Thyroid gland (tissue), 4 donors: Measurements from ENCODE around the gene COL8A2. TPM values are rescaled to one million over a fixed set of nuclear protein-coding genes. Genes with fewer than 3 reads are reported as not detected.

ENCODE experiments used
- DNase-seq, 2 donors: peaks; one replicate each; pipeline ENCODE4 v3.0.0-alpha.2; 2019
- H3K27ac ChIP-seq, 3 donors: fragments of 200-600 bp; sonication (generic); 1 replicate in 2 of 3; 2 replicates in 1 of 3; pipeline ENCODE4 v1.5.1; 2016 to 2019; ENCODE audit warnings: mild to moderate bottlenecking in 1 of 3, moderate library complexity in 1 of 3
- H3K27me3 ChIP-seq: fragments of 200-600 bp; sonication (generic); one replicate; pipeline ENCODE4 v1.5.1; 2019
- H3K36me3 ChIP-seq, 2 donors: fragments of 200-600 bp; sonication (generic); one replicate each; pipeline ENCODE4 v1.5.1; 2016 to 2019
- H3K4me1 ChIP-seq, 2 donors: fragments of 200-600 bp; sonication (generic); one replicate each; pipeline ENCODE4 v1.5.1; 2017 to 2019
- H3K4me3 ChIP-seq, 3 donors: fragments of 200-600 bp; sonication (generic); replicated peaks in 1 of 3; 1 replicate in 2 of 3; 2 replicates in 1 of 3; pipeline ENCODE4 v1.5.1; 2016; ENCODE audit warnings: mild to moderate bottlenecking in 1 of 3
- H3K9me3 ChIP-seq: fragments of 200-600 bp; sonication (generic); one replicate; pipeline ENCODE4 v1.5.1; 2017
- POLR2A ChIP-seq, 2 donors: fragments of 450-650 bp; IDR thresholded peaks; one replicate each; pipeline ENCODE4 v1.6.1; 2017; ENCODE audit warnings: antibody characterized with exemption in 2 of 2, mild to moderate bottlenecking in 2 of 2, moderate library complexity in 1 of 2
- WGBS, 2 donors: methylation state at CpG; one replicate each; pipeline ENCODE4 v1.1.5; 2017; 5-methylcytosine and 5-hydroxymethylcytosine counted together
- intact Hi-C: fragments of 100-400 bp; cut with DNase I; formaldehyde crosslinking; loops from one replicate; pipeline ENCODE4 v1.15.1; 2023
- total RNA-seq, 4 donors: library from RNA; depleted of rRNA; stranded (reverse); fragments of >200 nt; gene quantifications; one replicate each; pipeline ENCODE4 v1.2.3, GENCODE V29; 2016
- TF ChIP-seq, protein P1 (sequence below), 6 experiments: fragments of 200-600 bp in 3 of 6; fragments of 450-650 bp in 3 of 6; sonication (generic) in 3 of 6; IDR thresholded peaks; one replicate each; pipeline ENCODE4 v1.5.1; 2016 to 2019; ENCODE audit warnings: antibody characterized with exemption in 6 of 6, mild to moderate bottlenecking in 2 of 6, inconsistent platforms in 1 of 6, moderate library complexity in 1 of 6

COL8A2 gene
- total RNA-seq, 4 donors from 2014 or later = 5.7 to 13.7 (median 10.1) TPM

DNA sequence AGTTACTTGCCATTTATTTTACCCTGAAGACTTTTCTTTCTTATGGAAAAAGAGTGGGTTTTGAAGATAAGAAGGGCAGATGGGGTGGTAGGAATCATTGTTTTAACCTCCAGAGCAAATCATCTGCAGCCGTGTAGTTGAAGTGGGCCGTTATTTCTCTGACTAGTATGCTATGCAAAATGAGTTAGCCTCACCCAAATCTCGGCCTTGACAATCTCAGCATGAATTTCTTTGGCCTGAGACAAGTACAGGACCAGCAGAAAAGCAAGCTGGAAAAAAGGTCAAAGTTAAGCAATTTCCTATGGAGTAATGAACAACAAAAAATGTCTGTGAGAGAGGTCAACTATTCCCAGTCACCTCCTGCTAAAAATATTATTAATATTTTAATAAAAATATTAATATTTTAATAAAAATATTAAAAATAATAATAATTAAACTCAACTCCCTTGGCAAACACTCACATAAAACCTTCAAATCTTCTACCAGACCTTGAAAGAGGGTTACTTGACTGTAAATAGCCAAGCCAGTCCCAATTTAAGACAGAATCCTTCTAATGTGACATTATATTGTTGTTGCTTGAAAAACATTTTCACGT lies 47.9 kb downstream of the COL8A2 start:
- 58 to 61% methylated on average over 4 of the region's 4 CpGs for WGBS, 2 donors
- no peak for TF ChIP-seq POLR2A (IDR thresholded peaks at IDR 0.05)
- TF ChIP-seq, protein P1, sequence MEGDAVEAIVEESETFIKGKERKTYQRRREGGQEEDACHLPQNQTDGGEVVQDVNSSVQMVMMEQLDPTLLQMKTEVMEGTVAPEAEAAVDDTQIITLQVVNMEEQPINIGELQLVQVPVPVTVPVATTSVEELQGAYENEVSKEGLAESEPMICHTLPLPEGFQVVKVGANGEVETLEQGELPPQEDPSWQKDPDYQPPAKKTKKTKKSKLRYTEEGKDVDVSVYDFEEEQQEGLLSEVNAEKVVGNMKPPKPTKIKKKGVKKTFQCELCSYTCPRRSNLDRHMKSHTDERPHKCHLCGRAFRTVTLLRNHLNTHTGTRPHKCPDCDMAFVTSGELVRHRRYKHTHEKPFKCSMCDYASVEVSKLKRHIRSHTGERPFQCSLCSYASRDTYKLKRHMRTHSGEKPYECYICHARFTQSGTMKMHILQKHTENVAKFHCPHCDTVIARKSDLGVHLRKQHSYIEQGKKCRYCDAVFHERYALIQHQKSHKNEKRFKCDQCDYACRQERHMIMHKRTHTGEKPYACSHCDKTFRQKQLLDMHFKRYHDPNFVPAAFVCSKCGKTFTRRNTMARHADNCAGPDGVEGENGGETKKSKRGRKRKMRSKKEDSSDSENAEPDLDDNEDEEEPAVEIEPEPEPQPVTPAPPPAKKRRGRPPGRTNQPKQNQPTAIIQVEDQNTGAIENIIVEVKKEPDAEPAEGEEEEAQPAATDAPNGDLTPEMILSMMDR (IDR thresholded peaks at IDR 0.05) = no peak
- intact Hi-C loops = no loop called here

DNA sequence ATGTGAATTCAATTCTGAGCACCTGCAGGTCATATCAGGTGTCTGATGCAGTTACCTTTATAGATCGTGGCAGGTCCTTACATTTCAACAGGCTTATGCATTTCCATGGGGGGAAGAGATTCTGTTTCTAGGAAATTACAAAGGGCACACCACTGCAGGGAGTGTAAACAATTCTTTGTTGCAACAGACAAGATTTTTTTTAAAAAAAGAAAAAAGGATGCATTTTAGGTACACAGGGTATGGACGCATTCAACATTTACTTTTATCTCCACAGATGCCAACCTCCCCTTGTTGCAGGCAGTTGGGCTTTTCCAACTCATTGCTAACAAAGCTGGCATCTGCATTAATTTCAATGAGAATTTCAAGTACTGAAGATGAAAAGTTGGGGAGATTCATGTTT lies 54.7 kb downstream of the COL8A2 start:
- Histone ChIP-seq H3K9me3 (no peaks in the 10 kb centered on the region), H3K4me3 (no peak overlapping the region), H3K27ac (no peak overlapping the region), H3K27me3 (no peaks in the 10 kb centered on the region), H3K4me1 (no peaks in the 10 kb centered on the region), H3K36me3 (no peaks in the 10 kb centered on the region)
- WGBS, 2 donors = 79 to 85% methylated on average over 2 of the region's 2 CpGs
- TF ChIP-seq, protein P1 (IDR thresholded peaks at IDR 0.05) = no peak
- intact Hi-C loops = no loop called here
- no peak for DNase-seq

More for the DNA sequence above, 47.9 kb downstream of the COL8A2 start:
- no peaks in the 10 kb centered on the region for H3K9me3 ChIP-seq
- DNase-seq = no peak
- H3K4me3 ChIP-seq = no peak overlapping the region
- no peak overlapping the region for H3K27ac ChIP-seq
- H3K4me1 ChIP-seq = no peaks in the 10 kb centered on the region
- no peaks in the 10 kb centered on the region for H3K36me3 ChIP-seq
- H3K27me3 ChIP-seq = no peaks in the 10 kb centered on the region

DNA sequence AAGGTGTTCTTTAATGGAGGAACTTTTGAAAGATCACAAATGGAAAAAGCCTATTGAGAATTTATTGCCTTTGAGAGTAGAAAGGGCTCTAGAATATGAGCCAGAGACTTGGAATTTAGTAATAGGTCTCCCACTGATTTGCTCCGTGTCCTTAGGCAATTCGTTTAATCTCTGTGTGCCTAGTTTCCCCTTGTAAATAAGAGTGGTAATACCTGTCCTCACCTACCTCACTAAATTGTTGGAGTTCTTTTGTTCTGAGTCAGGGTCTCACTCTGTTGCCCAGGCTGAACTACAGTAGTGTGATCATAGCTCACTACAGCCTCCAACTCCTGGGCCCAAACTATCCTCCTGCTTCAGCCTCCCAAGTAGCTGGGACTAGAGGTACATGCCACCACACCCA lies 56.2 kb downstream of the COL8A2 start:
- TF ChIP-seq, protein P1 (IDR thresholded peaks at IDR 0.05) = no peak
- TF ChIP-seq POLR2A (IDR thresholded peaks at IDR 0.05) = no peak
- Histone ChIP-seq H3K36me3 (no peaks in the 10 kb centered on the region), H3K27ac (no peak overlapping the region), H3K4me1 (no peaks in the 10 kb centered on the region), H3K4me3 (no peak overlapping the region), H3K9me3 (no peaks in the 10 kb centered on the region), H3K27me3 (no peaks in the 10 kb centered on the region)
- WGBS, 2 donors = 93 to 94% methylated on average over 2 of the region's 2 CpGs
- no peak for DNase-seq
- intact Hi-C loops = no loop called here

DNA sequence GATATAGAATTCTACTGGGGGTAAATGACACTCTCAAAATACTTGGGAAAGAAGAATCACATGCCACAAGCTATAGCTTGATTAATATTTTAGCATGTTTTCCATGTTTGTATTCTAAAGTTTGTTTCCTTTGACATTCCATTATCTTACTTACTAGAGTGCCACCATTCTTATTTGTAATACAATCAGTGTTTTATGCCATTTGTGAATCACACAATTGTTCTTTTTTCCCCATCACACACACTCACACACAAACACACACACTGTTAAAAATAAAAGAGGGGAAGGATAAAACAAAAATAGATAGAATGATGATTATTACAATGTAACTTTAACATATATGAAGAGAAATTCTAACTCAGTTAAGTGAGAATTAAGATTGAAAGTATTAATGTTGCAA lies 57.2 kb downstream of the COL8A2 start:
- TF ChIP-seq POLR2A (IDR thresholded peaks at IDR 0.05) = no peak
- TF ChIP-seq, protein P1 (IDR thresholded peaks at IDR 0.05) = no peak
- Histone ChIP-seq H3K27ac (no peak overlapping the region), H3K4me3 (no peak overlapping the region), H3K4me1 (no peaks in the 10 kb centered on the region), H3K36me3 (no peaks in the 10 kb centered on the region), H3K9me3 (no peaks in the 10 kb centered on the region), H3K27me3 (no peaks in the 10 kb centered on the region)
- DNase-seq = no peak
- intact Hi-C loops = no loop called here

DNA sequence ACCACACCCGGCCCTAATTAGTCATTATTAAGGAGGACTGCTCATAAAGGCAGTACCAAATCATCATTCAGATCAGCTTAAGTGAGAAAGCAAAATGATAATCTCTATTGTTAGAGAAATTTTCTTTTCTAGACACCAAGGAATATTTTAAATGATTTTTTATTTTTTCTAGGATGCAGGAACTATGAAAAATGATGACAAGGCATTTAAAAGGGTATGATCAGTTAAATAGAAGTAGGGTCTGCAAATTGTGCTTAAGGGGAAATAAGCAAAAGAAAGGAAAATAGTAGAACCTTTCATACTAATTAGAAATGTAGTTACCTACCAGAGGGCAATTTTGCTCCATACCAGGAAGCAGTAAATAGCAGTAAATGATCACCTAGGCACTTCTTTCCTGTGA lies 62.7 kb downstream of the COL8A2 start:
- H3K27me3 ChIP-seq = no peaks in the 10 kb centered on the region
- WGBS, 2 donors = 89 to 96% methylated on average over 1 of the region's 1 CpG
- TF ChIP-seq, protein P1 (IDR thresholded peaks at IDR 0.05) = no peak
- TF ChIP-seq POLR2A (IDR thresholded peaks at IDR 0.05) = no peak
- H3K27ac ChIP-seq = no peak overlapping the region
- no peaks in the 10 kb centered on the region for H3K4me1 ChIP-seq
- H3K4me3 ChIP-seq = no peak overlapping the region
- no peaks in the 10 kb centered on the region for H3K36me3 ChIP-seq
- no peaks in the 10 kb centered on the region for H3K9me3 ChIP-seq
- no peak for DNase-seq
- intact Hi-C loops = no loop called here
